IMR-90 (cell line): ENCODE measurements around the gene CECR2. TPM values are rescaled to one million over a fixed set of nuclear protein-coding genes. Genes with fewer than 3 reads are reported as not detected.

Source experiments
- ATAC-seq: fragments of 200-7000 bp; cut with Tn5 transposase; 2 replicates; pipeline ENCODE4 v1.9.1; 2020; ENCODE audit warnings: low read depth, mild to moderate bottlenecking, moderate library complexity
- BruUV-seq: library from RNA; stranded (reverse); fragments of 400-500 nt; replicated peaks from 2 replicates; lab custom pipeline; 2021; lab: Mats Ljungman, UMichigan
- CTCF ChIA-PET: fragments of 300-600 bp; formaldehyde crosslinking; extraction: SDS; loops from one replicate; lab custom pipeline; 2021; ENCODE audit warnings: antibody characterized with exemption; lab: Yijun Ruan, JAX
- POLR2A ChIA-PET: fragments of 300-600 bp; sonication (Branson Sonifier 250); formaldehyde crosslinking; loops from one replicate; lab custom pipeline; 2022; ENCODE audit warnings: antibody characterized with exemption; ENCODE audit not compliant: unreplicated experiment; lab: Charles Lee
- DNase-seq: peaks from one replicate; pipeline ENCODE4 v3.0.0; 2013
- H2AFZ ChIP-seq: replicated peaks from 2 replicates; pipeline ENCODE3; 2013; ENCODE audit warnings: low read length, mild to moderate bottlenecking; ENCODE audit not compliant: poor library complexity
- H2AK5ac ChIP-seq: 2 replicates; pipeline ENCODE4 v1.6.1; 2013; ENCODE audit warnings: low read depth, low read length, inconsistent platforms
- H2AK9ac ChIP-seq: replicated peaks from 2 replicates; pipeline ENCODE3; 2013; ENCODE audit warnings: mild to moderate bottlenecking, low read depth, low read length, moderate library complexity; ENCODE audit not compliant: poor library complexity
- H2BK120ac ChIP-seq: 2 replicates; pipeline ENCODE4 v1.6.1; 2013; ENCODE audit warnings: low read depth, low read length, inconsistent platforms
- H2BK15ac ChIP-seq: 3 replicates; pipeline ENCODE4 v1.6.1; 2013; ENCODE audit warnings: low read depth, low read length, inconsistent platforms
- H2BK20ac ChIP-seq: 2 replicates; pipeline ENCODE4 v1.6.1; 2013; ENCODE audit warnings: low read depth, mild to moderate bottlenecking, inconsistent platforms, low read length, moderate library complexity
- H2BK5ac ChIP-seq: 2 replicates; pipeline ENCODE4 v1.6.1; 2013; ENCODE audit warnings: mild to moderate bottlenecking, low read depth, low read length, inconsistent platforms; ENCODE audit not compliant: poor library complexity, severe bottlenecking
- H3K14ac ChIP-seq: replicated peaks from 2 replicates; pipeline ENCODE4 v1.6.1; 2013; ENCODE audit warnings: low read depth, low read length, inconsistent platforms
- H3K18ac ChIP-seq: 2 replicates; pipeline ENCODE4 v1.6.1; 2013; ENCODE audit warnings: low read depth, low read length, control low read depth
- H3K23ac ChIP-seq: 2 replicates; pipeline ENCODE4 v1.6.1; 2013; ENCODE audit warnings: low read depth, low read length, inconsistent platforms
- H3K27ac ChIP-seq: 2 replicates; pipeline ENCODE4 v1.5.1; 2013; ENCODE audit warnings: mild to moderate bottlenecking, control low read depth, low read length; ENCODE audit not compliant: insufficient read depth
- H3K27me3 ChIP-seq: 2 replicates; pipeline ENCODE4 v1.6.1; 2013; ENCODE audit warnings: low read length; ENCODE audit not compliant: control insufficient read depth, insufficient read depth
- H3K36me3 ChIP-seq: 2 replicates; pipeline ENCODE4 v1.6.1; 2013; ENCODE audit warnings: low read length, mixed read lengths; ENCODE audit not compliant: control insufficient read depth, insufficient read depth
- H3K4ac ChIP-seq: 2 replicates; pipeline ENCODE4 v1.6.1; 2013; ENCODE audit warnings: low read depth, low read length, inconsistent platforms
- H3K4me1 ChIP-seq: 2 replicates; pipeline ENCODE4 v1.6.1; 2013; ENCODE audit warnings: low read length, mixed read lengths; ENCODE audit not compliant: control insufficient read depth, insufficient read depth
- H3K4me2 ChIP-seq: 2 replicates; pipeline ENCODE4 v1.6.1; 2013; ENCODE audit warnings: low read depth, mild to moderate bottlenecking, control low read depth, low read length, moderate library complexity
- H3K4me3 ChIP-seq: 2 replicates; pipeline ENCODE4 v1.5.1; 2013; ENCODE audit warnings: low read depth, mild to moderate bottlenecking, control low read depth, low read length, moderate library complexity; ENCODE audit not compliant: insufficient read depth
- H3K56ac ChIP-seq: 2 replicates; pipeline ENCODE4 v1.6.1; 2013; ENCODE audit warnings: low read length, inconsistent platforms; ENCODE audit not compliant: insufficient read depth; ENCODE audit errors: extremely low read depth
- H3K79me1 ChIP-seq, 2 experiments: 2 replicates each; pipeline ENCODE4 v1.6.1; 2013; ENCODE audit warnings: low read length in 2 of 2, inconsistent platforms in 1 of 2, low read depth in 1 of 2
- H3K9ac ChIP-seq: 2 replicates; pipeline ENCODE4 v1.6.1; 2013; ENCODE audit warnings: low read depth, low read length, control low read depth
- H3K9me1 ChIP-seq: 2 replicates; pipeline ENCODE4 v1.6.1; 2013; ENCODE audit warnings: low read length, inconsistent platforms; ENCODE audit not compliant: insufficient read depth
- H3K9me3 ChIP-seq: 2 replicates; pipeline ENCODE4 v1.6.1; 2013; ENCODE audit warnings: low read length; ENCODE audit not compliant: control insufficient read depth, insufficient read depth
- H4K20me1 ChIP-seq: 2 replicates; pipeline ENCODE4 v1.6.1; 2013; ENCODE audit warnings: low read length, inconsistent platforms; ENCODE audit not compliant: insufficient read depth
- H4K5ac ChIP-seq: 2 replicates; pipeline ENCODE4 v1.6.1; 2013; ENCODE audit warnings: mild to moderate bottlenecking, low read depth, low read length, control low read depth
- H4K8ac ChIP-seq, 2 experiments: 2 replicates each; pipeline ENCODE4 v1.6.1; 2013; ENCODE audit warnings: low read depth in 2 of 2, low read length in 2 of 2, control low read depth in 1 of 2, inconsistent platforms in 1 of 2
- H4K91ac ChIP-seq: 2 replicates; pipeline ENCODE4 v1.6.1; 2013; ENCODE audit warnings: low read depth, low read length, inconsistent platforms; ENCODE audit not compliant: insufficient read depth
- BHLHE40 ChIP-seq: fragments of 150-350 bp; IDR thresholded peaks from 2 replicates; pipeline ENCODE4 v1.6.1; 2016; ENCODE audit warnings: mild to moderate bottlenecking, low read depth, low read length
- CTCF ChIP-seq: conservative IDR thresholded peaks from 2 replicates; pipeline ENCODE4 v1.5.1; 2012; ENCODE audit warnings: mild to moderate bottlenecking, low read depth, low read length, improper control_type of control experiment
- ELK1 ChIP-seq: fragments of 150-350 bp; IDR thresholded peaks from 2 replicates; pipeline ENCODE4 v1.6.1; 2016; ENCODE audit warnings: low read depth, mild to moderate bottlenecking, low read length, moderate library complexity, borderline replicate concordance
- MAFK ChIP-seq: IDR thresholded peaks from 2 replicates; pipeline ENCODE4 v1.6.1; 2012; ENCODE audit warnings: low read depth, low read length, improper control_type of control experiment
- MAZ ChIP-seq: IDR thresholded peaks from 2 replicates; pipeline ENCODE4 v1.6.1; 2012; ENCODE audit warnings: low read depth, mild to moderate bottlenecking, low read length, improper control_type of control experiment, moderate library complexity, borderline replicate concordance
- MXI1 ChIP-seq: IDR thresholded peaks from 2 replicates; pipeline ENCODE4 v1.6.1; 2012; ENCODE audit warnings: low read depth, mild to moderate bottlenecking, low read length, moderate library complexity, borderline replicate concordance
- NFE2L2 ChIP-seq: fragments of 150-350 bp; IDR thresholded peaks from 2 replicates; pipeline ENCODE4 v1.6.1; 2016; ENCODE audit warnings: low read depth, mild to moderate bottlenecking, low read length
- POLR2A ChIP-seq: IDR thresholded peaks from 2 replicates; pipeline ENCODE4 v1.6.1; 2012; ENCODE audit warnings: mild to moderate bottlenecking, low read depth, low read length
- RAD21 ChIP-seq: IDR thresholded peaks from 2 replicates; pipeline ENCODE4 v1.6.1; 2012; ENCODE audit warnings: low read length, improper control_type of control experiment
- RCOR1 ChIP-seq: IDR thresholded peaks from 2 replicates; pipeline ENCODE4 v1.6.1; 2012; ENCODE audit warnings: mild to moderate bottlenecking, low read length, improper control_type of control experiment; ENCODE audit not compliant: insufficient replicate concordance
- WGBS, 2 experiments: methylation state at CpG; one replicate each; pipeline versions ENCODE4 v1.1.5 to v1.1.7; 2013; ENCODE audit warnings: missing lambda C conversion rate in 2 of 2; ENCODE audit not compliant: insufficient read length in 1 of 2; ENCODE audit errors: extremely low coverage in 2 of 2; 5-methylcytosine and 5-hydroxymethylcytosine counted together
- dilution Hi-C: fragments of 300-500 bp; cut with HindIII; formaldehyde crosslinking; loops from one replicate; pipeline ENCODE4 v1.14.3; 2018; ENCODE audit warnings: low sequenced_read_pairs; ENCODE audit not compliant: unreplicated experiment
- in situ Hi-C: fragments of 300-500 bp; cut with MboI; formaldehyde crosslinking; loops from 3 replicates; pipeline ENCODE4 v1.14.3; 2019; ENCODE audit warnings: low sequenced_read_pairs, inconsistent platforms, mixed read lengths
- intact Hi-C: fragments of 100-400 bp; cut with micrococcal nuclease; formaldehyde crosslinking; loops from 2 replicates; pipeline ENCODE4 v1.10.0; 2022
- polyA plus RNA-seq, 3 experiments: library from polyadenylated mRNA; depleted of rRNA; stranded (reverse); fragments of >200 nt; gene quantifications; 2 replicates each; pipeline ENCODE4 v1.2.3, GENCODE V29; 2012; ENCODE audit warnings: low replicate concordance in 1 of 3
- total RNA-seq: library from RNA; depleted of rRNA; stranded (reverse); fragments of >200 nt; gene quantifications from 2 replicates; pipeline ENCODE4 v1.2.3, GENCODE V29; 2012
- TF ChIP-seq, protein P1 (sequence below): fragments of 150-350 bp; IDR thresholded peaks from 2 replicates; pipeline ENCODE4 v1.6.1; 2017; ENCODE audit warnings: mild to moderate bottlenecking, antibody characterized with exemption, low read length, low read depth

CECR2 gene
- total and polyA plus RNA-seq, 2 of the 4 experiments (the other 2 are of a cell fraction): under 0.01 TPM; not detected in 1

DNA sequence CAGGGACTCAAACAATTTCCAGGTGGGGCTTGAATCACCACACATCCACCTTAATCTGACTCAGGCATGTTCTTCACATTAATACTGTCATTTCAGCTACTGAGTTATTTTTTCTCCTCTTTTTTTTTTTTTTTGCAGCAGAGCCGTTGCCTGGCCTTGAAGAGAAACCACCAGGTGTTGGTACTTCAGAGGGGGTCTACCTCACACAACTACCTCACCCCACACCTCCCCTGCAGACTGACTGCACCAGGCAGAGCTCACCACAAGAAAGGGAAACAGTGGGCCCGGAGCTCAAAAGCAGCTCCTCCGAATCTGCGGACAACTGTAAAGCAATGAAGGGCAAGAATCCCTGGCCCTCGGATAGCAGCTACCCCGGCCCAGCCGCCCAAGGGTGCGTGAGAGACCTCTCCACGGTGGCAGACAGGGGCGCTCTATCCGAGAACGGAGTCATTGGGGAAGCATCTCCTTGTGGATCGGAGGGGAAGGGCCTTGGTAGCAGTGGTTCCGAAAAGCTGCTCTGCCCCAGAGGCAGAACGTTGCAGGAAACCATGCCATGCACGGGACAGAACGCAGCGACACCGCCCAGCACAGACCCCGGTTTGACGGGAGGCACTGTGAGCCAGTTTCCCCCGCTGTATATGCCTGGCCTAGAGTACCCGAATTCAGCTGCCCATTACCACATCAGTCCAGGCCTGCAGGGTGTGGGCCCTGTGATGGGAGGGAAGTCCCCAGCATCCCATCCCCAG, 178.9 kb downstream of the CECR2 start:
- no peak overlapping the region for H3K56ac ChIP-seq
- H3K9me1 ChIP-seq: no peaks in the 10 kb centered on the region
- no peak overlapping the region for H3K4me3 ChIP-seq
- in situ Hi-C loops (no loop called here), dilution Hi-C loops (no loop called here), intact Hi-C loops (no loop called here)
- no peak overlapping the region for H3K4ac ChIP-seq
- no peak overlapping the region for H2BK20ac ChIP-seq
- H4K20me1 ChIP-seq: no peaks in the 10 kb centered on the region
- no peak overlapping the region for H4K5ac ChIP-seq
- H2BK5ac ChIP-seq: no peak overlapping the region
- no peak overlapping the region for H3K27ac ChIP-seq
- no peak overlapping the region for H4K91ac ChIP-seq
- TF ChIP-seq, protein P1, sequence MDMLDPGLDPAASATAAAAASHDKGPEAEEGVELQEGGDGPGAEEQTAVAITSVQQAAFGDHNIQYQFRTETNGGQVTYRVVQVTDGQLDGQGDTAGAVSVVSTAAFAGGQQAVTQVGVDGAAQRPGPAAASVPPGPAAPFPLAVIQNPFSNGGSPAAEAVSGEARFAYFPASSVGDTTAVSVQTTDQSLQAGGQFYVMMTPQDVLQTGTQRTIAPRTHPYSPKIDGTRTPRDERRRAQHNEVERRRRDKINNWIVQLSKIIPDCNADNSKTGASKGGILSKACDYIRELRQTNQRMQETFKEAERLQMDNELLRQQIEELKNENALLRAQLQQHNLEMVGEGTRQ: no peak
- no peak for TF ChIP-seq ELK1
- no peak for TF ChIP-seq MXI1
- no peak for TF ChIP-seq RCOR1
- TF ChIP-seq NFE2L2: no peak
- no peak for TF ChIP-seq BHLHE40
- TF ChIP-seq CTCF: no peak
- TF ChIP-seq POLR2A: no peak
- TF ChIP-seq MAZ: no peak
- no peak for TF ChIP-seq RAD21
- no peak for TF ChIP-seq MAFK
- no peak overlapping the region for H3K23ac ChIP-seq
- DNase-seq: no peak
- H4K8ac ChIP-seq: no peak overlapping the region
- no peaks in the 10 kb centered on the region for H3K9me3 ChIP-seq
- CTCF ChIA-PET: no interaction called here
- H3K4me1 ChIP-seq: no peaks in the 10 kb centered on the region
- H2BK15ac ChIP-seq: no peak overlapping the region
- no peak overlapping the region for H2AK5ac ChIP-seq
- no peak overlapping the region for H3K14ac ChIP-seq
- no peak overlapping the region for H3K4me2 ChIP-seq
- H3K18ac ChIP-seq: no peak overlapping the region
- H3K36me3 ChIP-seq: no peaks in the 10 kb centered on the region
- BruUV-seq: no TSS peak
- H3K79me1 ChIP-seq: no peaks in the 10 kb centered on the region
- no peak overlapping the region for H2BK120ac ChIP-seq
- POLR2A ChIA-PET: no interaction called here
- H3K27me3 ChIP-seq: no peaks in the 10 kb centered on the region
- 86% methylated on average over 10 of the region's 23 CpGs; no CpG with 5 or more reads in 1 of the 2 experiments for WGBS, 2 experiments
- no peak overlapping the region for H2AFZ ChIP-seq
- no peak overlapping the region for H2AK9ac ChIP-seq
- H3K9ac ChIP-seq: no peak overlapping the region
- ATAC-seq: no peak
